Measurements from ENCODE around the gene DONSON. TPM values are rescaled to one million over a fixed set of nuclear protein-coding genes. Genes with fewer than 3 reads are reported as not detected.
A peak's percentile ranks its signal among the peaks of the same experiment; 100 is the strongest.

DONSON gene
- total and polyA plus RNA-seq, 2 of the 13 experiments (the other 11 are each of a cell fraction or from before 2014, with no cell fraction given): 35.4 to 63.6 TPM

DNA sequence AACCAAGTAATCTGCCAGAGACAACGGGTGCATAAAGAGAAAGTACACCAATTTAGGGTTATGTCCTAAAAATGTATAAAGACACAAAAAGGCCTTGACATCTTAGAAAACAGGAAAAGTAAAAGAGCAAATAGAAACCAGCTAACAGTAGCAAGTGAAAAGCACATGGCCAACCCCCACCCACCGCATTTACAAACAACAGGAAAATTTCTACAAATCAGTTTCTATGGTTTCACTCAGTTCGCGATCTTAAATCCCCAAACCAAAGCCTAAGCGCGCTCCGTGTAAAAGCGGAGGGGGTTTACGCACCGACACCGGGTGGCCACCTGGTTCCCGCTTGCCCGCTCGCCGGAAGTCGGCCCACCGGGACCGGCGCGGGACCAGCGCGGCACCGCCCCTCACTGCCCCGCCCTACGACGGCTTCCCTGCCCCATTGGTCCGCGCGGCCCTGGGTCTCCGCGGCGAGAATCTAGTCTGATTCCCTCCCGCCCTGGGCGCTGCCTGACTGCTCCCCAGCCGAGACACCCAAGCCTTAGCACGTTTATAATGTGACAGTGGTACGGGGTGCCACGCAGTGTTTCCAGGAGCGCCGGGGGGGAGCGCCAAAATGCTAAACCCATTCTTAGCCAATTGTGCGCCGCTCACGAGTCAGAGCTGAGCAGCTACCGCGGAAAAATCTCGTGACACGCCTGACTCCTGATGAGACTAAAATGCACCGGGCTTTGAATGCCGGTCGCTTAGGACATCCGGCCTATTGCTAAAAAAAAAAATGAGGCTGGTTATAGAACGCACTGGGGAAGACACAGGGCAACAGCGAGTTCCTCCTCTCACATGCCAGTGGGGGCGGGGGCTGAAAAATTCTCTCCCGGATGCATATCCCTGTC is 46.5 kb downstream of the DONSON start, which contains the start of gene GART (continued):
- TF ChIP-seq, protein P1, sequence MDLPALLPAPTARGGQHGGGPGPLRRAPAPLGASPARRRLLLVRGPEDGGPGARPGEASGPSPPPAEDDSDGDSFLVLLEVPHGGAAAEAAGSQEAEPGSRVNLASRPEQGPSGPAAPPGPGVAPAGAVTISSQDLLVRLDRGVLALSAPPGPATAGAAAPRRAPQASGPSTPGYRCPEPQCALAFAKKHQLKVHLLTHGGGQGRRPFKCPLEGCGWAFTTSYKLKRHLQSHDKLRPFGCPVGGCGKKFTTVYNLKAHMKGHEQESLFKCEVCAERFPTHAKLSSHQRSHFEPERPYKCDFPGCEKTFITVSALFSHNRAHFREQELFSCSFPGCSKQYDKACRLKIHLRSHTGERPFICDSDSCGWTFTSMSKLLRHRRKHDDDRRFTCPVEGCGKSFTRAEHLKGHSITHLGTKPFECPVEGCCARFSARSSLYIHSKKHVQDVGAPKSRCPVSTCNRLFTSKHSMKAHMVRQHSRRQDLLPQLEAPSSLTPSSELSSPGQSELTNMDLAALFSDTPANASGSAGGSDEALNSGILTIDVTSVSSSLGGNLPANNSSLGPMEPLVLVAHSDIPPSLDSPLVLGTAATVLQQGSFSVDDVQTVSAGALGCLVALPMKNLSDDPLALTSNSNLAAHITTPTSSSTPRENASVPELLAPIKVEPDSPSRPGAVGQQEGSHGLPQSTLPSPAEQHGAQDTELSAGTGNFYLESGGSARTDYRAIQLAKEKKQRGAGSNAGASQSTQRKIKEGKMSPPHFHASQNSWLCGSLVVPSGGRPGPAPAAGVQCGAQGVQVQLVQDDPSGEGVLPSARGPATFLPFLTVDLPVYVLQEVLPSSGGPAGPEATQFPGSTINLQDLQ (CRISPR knock-in tag; IDR thresholded peaks at IDR 0.05): no peak; the same call in 1 of the 2 replicates
- TF ChIP-seq XBP1 (CRISPR knock-in tag; IDR thresholded peaks at IDR 0.05) (no peak), AGO2 (optimal IDR thresholded peaks at IDR 0.05; ENCODE audit: low read depth, low read length) (peak; percentile 80), ZNF546 (CRISPR knock-in tag; conservative IDR thresholded peaks at IDR 0.05) (no peak), ZNF296 (CRISPR knock-in tag; conservative IDR thresholded peaks at IDR 0.05) (no peak; the same call in 1 of the 2 replicates), ZNF44 (CRISPR knock-in tag; IDR thresholded peaks at IDR 0.05) (0 out of 2 replicates have a peak, but pooled peaks have one; percentile 7), ZFP90 (CRISPR knock-in tag; IDR thresholded peaks at IDR 0.05; ENCODE audit: borderline replicate concordance) (peak; percentile 32; the same call in 1 of the 2 replicates), ZMAT3 (CRISPR knock-in tag; conservative IDR thresholded peaks at IDR 0.05) (no peak; the same call in 1 of the 2 replicates), EEA1 (CRISPR knock-in tag; IDR thresholded peaks at IDR 0.05; ENCODE audit: borderline replicate concordance) (no peak)
- TF ChIP-seq, protein P2, sequence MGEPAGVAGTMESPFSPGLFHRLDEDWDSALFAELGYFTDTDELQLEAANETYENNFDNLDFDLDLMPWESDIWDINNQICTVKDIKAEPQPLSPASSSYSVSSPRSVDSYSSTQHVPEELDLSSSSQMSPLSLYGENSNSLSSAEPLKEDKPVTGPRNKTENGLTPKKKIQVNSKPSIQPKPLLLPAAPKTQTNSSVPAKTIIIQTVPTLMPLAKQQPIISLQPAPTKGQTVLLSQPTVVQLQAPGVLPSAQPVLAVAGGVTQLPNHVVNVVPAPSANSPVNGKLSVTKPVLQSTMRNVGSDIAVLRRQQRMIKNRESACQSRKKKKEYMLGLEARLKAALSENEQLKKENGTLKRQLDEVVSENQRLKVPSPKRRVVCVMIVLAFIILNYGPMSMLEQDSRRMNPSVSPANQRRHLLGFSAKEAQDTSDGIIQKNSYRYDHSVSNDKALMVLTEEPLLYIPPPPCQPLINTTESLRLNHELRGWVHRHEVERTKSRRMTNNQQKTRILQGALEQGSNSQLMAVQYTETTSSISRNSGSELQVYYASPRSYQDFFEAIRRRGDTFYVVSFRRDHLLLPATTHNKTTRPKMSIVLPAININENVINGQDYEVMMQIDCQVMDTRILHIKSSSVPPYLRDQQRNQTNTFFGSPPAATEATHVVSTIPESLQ (CRISPR knock-in tag; conservative IDR thresholded peaks at IDR 0.05): no peak
